Activated T-cell treated with anti-CD3 and anti-CD28 coated beads for 48 hours (primary cell): ENCODE measurements around the gene NFKB2.

ENCODE experiments used
- DNase-seq: peaks from one replicate; pipeline ENCODE4 v3.0.0-alpha.2; 2020; ENCODE audit warnings: low read depth

The NFKB2 gene

DNA sequence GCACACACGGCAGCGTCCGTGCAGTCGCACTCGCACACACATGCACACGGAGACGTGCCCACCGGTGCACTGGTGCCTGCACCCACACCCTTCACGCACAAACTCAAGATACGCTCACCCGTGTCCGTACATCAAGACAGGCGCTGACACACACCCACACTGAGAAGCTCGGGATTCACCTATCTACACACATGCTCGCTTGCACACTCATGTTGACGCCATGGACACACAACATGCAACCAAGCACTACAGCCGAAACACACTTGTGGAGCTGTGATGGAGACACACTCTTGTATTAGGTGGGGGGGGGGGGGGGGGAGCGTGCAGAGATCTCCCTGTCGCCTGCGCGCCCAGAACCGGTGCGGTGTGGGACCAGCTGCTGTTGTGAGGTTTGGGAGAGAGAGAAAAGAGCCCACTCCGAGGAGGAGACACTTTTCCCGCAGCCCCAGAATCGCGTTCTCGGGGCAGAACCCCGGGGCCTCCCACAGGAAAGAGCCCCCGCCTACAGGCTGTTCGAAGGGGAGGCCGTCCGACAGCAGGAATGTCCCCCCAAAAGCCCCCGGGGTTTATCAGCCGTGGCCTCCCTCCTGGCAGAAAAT is 605 bp upstream of the NFKB2 start:
- DNase-seq: peak; percentile 43

DNA sequence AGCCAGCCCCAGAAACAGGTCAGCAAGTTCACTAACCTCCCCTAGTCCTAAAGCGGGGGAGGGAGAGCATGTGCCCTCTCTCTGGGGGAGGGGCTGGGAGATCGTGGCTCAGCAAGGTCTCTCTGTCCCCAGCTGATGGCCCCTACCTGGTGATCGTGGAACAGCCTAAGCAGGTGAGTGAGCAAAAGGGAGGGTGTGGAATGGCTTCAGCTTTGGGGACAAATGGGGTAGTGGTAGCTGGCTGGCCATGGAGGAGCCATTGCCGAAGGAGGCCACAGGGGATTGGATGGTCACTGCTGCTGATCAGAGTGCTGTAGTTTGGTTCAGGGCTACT is 779 bp downstream of the NFKB2 start:
- DNase-seq: no peak

DNA sequence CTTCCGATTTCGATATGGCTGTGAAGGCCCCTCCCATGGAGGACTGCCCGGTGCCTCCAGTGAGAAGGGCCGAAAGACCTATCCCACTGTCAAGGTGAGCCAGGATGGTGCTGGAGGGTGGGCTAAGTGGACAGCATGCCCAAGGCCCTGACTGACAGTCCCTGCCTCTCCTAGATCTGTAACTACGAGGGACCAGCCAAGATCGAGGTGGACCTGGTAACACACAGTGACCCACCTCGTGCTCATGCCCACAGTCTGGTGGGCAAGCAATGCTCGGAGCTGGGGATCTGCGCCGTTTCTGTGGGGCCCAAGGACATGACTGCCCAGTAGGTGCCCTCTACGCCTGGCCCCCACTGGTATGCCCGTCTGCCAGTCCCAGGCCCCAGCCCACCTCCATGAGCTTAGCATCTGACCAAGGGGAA is 1.2 kb downstream of the NFKB2 start:
- no peak for DNase-seq

DNA sequence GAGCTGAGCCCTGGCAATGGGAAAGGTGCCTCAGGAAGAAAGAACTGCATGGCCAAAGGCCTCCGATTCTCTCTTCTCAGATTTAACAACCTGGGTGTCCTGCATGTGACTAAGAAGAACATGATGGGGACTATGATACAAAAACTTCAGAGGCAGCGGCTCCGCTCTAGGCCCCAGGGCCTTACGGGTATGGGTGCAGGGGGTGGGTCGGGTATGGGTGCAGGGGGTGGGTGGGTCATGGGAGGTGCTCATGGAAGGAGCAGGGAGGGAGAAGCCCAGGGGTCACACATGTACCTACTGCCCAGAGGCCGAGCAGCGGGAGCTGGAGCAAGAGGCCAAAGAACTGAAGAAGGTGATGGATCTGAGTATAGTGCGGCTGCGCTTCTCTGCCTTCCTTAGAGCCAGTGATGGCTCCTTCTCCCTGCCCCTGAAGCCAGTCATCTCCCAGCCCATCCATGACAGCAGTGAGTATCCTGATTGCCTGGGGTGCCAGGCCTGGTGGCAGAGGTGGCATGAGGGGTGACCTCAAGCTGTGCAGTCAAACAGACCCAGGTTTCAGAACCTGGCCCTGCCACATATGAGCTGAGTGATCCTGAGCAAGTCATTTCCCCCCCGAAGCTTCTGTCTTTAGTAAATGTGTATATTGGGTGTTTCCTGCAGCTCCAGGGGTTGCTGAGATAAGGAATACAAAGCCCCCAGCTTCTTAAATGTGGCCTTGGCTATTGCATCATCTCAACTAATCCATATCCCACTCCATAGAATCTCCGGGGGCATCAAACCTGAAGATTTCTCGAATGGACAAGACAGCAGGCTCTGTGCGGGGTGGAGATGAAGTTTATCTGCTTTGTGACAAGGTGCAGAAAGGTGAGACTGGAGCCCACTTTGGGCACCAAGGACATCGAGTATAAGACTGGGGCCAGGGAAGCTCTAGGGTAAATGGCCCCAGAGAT is 2.0 kb downstream of the NFKB2 start:
- no peak for DNase-seq

DNA sequence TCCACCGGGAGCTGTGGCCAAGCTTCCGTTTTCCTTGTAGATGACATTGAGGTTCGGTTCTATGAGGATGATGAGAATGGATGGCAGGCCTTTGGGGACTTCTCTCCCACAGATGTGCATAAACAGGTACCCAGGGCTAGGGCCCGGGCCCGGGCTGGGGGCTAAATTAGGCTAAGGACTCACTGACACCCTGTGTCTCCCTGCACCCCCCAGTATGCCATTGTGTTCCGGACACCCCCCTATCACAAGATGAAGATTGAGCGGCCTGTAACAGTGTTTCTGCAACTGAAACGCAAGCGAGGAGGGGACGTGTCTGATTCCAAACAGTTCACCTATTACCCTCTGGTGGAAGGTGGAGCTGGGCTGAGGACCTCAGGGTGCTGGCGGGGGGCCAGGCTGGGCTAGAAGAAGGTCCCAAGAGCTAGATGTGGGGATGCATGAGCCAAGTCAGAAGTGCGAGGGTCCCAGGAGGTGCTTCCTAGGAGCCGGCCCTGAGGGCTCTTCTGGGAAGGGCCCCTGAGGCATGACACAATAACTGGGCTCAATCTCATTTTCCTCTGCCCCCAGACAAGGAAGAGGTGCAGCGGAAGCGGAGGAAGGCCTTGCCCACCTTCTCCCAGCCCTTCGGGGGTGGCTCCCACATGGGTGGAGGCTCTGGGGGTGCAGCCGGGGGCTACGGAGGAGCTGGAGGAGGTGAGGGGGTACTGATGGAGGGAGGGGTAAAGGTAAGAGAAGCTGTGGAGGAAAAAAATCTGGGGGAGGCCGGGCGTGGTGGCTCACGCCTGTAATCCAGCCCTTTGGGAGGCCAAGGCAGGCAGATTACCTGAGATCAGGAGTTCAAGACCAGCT is 2.9 kb downstream of the NFKB2 start:
- no peak for DNase-seq

DNA sequence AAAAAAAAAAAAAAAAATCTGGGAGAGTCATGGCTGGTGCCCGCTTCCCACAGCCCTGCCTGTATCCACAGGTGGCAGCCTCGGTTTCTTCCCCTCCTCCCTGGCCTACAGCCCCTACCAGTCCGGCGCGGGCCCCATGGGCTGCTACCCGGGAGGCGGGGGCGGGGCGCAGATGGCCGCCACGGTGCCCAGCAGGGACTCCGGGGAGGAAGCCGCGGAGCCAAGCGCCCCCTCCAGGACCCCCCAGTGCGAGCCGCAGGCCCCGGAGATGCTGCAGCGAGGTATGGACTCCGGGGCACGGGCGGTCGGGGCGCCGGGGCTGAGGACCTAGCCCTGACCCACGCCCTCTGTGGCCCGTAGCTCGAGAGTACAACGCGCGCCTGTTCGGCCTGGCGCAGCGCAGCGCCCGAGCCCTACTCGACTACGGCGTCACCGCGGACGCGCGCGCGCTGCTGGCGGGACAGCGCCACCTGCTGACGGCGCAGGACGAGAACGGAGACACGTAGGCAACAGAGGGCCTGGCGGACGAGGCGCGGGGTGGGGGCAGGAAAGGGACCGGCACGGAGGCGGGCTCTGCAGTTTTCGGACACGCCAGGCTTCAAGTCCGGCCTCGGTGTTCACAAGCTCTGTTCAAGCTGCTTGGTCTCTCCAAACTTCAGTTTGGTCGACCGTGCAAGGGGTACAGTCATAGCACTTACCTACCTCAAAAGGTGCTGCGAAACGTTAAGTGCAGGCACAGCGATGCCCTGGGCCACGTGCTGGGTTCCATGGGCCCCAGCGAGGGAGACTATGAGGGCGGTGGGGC is 3.9 kb downstream of the NFKB2 start:
- DNase-seq: peak; percentile 88

DNA sequence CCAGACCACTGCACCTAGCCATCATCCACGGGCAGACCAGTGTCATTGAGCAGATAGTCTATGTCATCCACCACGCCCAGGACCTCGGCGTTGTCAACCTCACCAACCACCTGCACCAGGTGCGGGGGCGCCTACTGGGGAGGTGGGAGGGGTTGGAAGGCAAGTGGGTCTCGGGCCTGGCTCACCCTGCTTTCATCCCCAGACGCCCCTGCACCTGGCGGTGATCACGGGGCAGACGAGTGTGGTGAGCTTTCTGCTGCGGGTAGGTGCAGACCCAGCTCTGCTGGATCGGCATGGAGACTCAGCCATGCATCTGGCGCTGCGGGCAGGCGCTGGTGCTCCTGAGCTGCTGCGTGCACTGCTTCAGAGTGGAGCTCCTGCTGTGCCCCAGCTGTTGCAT is 4.6 kb downstream of the NFKB2 start:
- no peak for DNase-seq

DNA sequence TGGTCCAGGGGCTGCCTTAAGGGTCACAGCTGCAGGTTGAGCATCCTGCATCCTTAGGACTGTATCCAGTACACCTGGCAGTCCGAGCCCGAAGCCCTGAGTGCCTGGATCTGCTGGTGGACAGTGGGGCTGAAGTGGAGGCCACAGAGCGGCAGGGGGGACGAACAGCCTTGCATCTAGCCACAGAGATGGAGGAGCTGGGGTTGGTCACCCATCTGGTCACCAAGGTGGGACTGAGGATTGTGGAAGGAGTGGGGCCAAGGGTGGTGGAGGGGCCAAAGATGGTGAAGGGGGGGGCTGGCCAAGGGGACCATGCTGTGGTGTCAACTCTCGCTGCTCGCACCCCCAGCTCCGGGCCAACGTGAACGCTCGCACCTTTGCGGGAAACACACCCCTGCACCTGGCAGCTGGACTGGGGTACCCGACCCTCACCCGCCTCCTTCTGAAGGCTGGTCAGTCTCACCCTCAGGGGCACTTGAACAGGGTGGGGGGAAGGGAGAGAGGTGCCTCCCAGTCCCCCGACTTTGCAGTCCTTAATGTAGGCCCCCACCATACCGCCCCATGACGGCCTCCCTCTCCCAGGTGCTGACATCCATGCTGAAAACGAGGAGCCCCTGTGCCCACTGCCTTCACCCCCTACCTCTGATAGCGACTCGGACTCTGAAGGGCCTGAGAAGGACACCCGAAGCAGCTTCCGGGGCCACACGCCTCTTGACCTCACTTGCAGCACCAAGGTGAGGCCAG is 5.3 kb downstream of the NFKB2 start:
- no peak for DNase-seq

DNA sequence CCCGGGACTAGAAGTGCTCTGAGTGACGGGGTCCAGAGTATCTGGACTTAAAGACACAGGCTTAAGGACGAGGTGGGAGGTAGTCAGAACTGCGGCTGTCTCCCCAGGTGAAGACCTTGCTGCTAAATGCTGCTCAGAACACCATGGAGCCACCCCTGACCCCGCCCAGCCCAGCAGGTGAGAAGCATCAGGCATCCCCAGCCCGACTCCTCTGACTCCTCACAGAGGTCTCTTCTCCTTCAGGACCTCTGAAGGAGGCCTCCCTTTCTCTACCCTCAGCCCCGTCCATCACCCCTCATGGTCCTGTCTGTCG is 5.8 kb downstream of the NFKB2 start:
- no peak for DNase-seq

DNA sequence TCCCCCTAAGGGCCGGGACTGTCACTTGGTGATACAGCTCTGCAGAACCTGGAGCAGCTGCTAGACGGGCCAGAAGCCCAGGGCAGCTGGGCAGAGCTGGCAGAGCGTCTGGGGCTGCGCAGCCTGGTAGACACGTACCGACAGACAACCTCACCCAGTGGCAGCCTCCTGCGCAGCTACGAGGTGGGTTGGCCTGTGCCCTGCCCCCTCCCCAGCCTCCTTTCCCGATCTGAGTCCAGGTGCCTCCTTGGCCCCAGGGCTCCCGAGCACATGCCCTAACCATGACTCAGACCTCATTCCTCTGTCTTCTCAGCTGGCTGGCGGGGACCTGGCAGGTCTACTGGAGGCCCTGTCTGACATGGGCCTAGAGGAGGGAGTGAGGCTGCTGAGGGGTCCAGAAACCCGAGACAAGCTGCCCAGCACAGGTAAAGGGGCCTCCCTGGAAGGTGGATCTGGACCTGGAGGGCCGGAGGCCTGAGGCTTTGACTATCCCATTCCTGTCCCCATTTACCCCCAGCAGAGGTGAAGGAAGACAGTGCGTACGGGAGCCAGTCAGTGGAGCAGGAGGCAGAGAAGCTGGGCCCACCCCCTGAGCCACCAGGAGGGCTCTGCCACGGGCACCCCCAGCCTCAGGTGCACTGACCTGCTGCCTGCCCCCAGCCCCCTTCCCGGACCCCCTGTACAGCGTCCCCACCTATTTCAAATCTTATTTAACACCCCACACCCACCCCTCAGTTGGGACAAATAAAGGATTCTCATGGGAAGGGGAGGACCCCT is 6.4 kb downstream of the NFKB2 start:
- DNase-seq: no peak

DNA sequence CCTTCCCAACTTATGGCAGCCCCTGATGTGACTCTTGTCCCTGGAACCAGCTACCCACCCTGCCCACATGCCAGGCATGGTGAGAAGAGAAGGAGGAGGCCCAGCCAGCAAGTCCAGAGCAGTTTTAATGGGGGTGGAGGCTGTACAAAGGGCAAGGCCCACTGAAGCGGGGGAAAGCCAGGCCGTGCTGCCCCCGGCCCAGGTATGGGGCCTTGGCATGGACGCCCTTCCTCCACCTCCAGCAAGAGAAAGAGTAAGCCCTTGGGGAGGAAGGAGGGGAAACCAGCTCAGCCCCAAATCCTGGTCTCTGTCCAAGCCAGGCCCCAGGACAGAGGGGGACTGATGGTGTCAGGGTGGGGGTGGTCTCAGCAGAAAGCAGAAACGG is 7.0 kb downstream of the NFKB2 start:
- DNase-seq: no peak

DNA sequence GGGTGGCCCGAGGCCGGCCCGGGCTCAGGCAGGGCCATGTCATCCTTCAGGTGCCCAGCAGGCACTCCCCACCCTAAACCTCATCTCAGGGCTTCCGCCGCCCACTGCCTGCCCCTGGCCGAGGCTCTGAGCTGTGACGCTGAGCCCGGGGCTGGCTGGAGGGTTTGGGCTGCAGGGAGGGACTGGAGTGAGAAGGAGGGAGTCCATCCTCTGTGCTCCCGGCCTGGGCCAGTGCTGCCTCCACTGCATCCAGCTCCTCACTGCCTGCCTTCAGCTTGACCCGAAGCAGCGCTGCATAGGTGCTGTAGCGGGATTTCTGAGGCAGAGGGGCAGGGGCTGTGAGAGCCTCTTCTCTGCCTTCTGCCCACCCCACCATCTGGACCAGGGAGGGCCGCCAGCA is 7.6 kb downstream of the NFKB2 start:
- no peak for DNase-seq

DNA sequence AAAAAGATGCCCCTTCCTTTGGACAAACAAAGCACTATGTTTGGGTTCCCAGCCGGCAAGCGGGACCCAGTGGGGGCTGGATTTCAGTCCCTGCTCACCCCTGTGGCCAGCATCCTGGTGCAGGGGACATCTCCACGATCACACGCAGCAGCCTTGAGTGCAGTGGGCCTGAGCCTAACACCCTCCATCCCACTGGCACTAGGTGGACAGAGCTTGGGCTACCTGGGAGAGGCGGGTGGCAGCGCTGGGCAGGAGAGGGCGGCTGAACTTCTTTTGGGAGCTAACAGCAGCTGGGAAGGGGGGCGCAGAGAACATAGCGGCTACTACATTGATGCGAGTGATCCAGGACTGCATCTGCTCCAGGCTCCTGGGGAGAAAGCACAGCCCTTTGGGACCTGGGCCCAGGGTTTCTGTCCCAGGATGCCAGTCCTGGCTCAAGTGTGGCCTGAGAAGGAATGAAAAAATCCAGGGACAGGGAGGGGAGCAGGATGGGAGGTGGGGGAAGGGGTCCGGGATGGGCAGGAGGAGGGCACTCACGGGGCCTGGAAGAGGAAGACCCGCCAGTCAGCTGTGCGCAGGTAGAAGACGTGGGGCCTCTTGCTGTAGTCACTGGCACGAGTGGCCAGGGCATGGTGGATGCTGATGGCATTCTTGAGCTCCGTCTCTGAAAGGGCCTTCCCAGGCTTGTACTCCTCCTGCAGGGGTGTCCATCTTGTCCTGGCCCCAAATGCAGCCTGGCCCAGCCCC is 9.0 kb downstream of the NFKB2 start:
- no peak for DNase-seq

DNA sequence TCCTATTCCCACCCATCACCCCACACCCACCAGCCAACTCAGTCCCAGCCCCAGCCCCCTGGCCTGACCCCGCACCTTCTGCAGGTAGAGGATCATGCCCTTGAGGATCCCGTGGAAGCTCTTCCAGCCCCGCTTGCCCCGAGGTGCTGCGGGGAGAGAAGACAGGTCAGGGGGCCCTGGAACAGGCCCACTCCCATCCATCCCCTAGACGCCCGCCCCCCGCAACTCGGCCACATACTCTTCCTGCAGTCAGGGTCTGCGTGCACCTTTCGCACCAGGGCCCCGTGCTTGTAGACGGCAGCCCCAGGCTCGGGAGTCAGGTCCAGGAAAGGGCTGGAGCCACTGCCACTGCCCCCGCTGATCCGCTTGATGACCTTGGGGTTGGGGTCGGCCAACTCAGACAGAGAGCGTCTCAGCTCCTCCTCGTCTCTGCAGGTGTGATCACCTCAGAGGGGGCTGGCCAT is 9.6 kb downstream of the NFKB2 start:
- DNase-seq: no peak

DNA sequence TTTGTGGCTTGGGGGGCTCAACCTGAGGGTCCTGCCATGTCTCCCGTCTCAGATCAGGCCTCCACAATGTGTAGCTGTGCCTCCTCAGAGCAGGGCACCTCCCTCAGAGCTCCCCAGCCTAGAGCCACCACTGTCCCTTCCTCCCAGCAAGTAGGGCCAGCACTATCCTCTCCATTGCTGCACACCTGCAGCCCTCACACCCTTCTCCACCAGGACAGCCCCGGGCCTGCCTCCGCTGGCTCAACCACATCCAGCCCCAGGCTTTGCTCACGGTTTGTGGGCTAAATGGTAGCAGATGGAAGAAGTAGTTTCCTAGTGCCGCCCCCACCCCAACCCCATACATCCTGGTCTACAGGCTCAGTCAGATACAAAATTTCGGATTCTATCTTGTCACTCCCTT is 10.1 kb downstream of the NFKB2 start:
- DNase-seq: no peak

DNA sequence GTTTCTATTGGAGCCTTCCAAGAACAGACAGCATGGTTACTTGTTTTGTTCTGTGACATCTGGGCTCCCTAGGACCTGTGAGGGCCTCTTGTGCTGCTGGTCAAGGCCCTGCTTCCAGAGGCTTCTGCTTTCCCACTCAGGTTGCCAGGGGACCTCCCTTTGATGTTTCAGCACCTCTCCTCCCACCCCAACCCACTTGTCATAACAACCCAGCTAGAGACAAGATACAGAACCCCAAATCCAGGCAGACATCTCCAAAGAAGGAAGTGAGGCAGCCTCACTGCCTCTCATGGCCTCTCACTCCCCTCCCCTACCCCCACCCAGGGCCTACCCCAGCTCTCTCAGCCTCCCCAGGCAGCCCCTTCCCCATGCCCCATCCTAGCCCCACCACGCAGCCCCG is 11.3 kb downstream of the NFKB2 start:
- DNase-seq: no peak

DNA sequence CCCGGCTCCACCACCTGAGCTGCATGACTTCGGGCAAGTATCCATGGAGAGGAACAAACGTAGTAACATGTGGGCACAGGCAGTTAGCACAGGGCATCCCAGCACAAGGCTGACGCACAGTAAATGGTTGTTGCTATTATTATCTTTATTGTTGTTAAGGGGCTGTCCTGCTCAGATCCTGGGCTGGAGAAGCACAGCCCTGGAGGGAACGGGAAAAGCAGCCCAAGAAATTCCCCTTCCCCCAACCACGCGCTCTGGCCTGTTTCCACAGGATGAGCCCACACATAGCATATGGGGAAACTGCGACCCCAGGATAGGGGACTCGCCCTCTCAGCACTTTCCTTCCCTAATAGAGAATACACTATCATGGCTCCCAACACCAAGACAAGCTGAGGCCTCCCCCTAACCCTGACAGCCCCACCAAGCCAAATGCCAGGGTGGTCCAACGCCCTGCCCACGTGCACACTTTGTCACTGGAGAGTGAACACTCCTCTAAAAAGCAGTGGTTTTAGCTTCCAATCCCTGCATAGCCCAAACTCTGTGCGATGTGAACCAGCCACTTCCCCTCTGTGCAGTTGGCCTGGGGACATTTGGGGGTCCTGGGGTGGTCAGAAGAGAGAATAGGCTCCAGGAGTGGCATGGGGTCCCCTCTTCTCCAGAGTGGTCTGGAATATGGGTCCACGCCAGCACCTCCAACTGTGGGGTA is 12.1 kb downstream of the NFKB2 start:
- no peak for DNase-seq

DNA sequence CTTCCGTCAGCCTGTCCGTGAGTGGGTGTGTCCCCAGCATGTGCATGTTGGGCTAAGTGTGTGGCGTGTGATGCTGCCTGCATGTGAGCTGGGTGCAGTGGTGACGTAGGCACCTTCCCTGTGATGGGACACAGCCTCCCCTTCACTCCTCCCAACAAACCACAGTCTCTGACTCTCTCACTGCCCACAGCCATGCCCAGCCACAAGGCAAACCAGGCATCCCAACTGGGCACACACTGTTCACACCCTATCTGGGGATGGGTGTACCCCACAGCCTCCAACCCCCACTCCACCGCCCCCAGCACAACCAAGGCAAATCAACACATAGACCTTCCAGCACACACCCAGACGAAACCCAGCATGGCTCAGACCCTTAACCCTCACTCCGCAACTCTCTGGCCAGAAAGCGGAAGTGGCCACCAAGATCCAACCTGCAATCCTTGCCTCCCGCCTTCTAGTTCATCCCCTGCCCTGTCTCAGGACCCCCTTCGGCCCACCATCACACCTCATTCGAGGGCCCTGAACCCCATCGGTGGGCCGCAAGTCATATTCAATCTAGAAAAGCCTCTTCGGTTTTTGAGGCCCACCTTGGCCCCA is 12.7 kb downstream of the NFKB2 start:
- DNase-seq: no peak
